ENCODE measurements around the gene WDFY1.

The WDFY1 gene

GRCh38 chr2:223853425-223853837 lies 91.7 kb downstream of the WDFY1 start:
- no peak for DNase-seq
- peaks cover 27% of the 10 kb centered on the region for H3K36me3 Mint-ChIP-seq (ENCODE audit: low read depth)
- no peak for TF ChIP-seq CTCF (IDR thresholded peaks at IDR 0.05)
- no peak overlapping the region for H3K4me3 Mint-ChIP-seq
- H3K4me1 Mint-ChIP-seq, result no peaks in the 10 kb centered on the region
- peaks cover 28% of the 10 kb centered on the region for H3K9me3 Mint-ChIP-seq
- H3K27me3 Mint-ChIP-seq (ENCODE audit: low read depth, poor library complexity), result peaks cover 8% of the 10 kb centered on the region
- H3K27ac Mint-ChIP-seq, result no peak overlapping the region

GRCh38 chr2:223852281-223852795 lies 92.8 kb downstream of the WDFY1 start:
- Mint-ChIP-seq H3K4me1 (no peaks in the 10 kb centered on the region), H3K9me3 (peaks cover 32% of the 10 kb centered on the region), H3K27me3 (ENCODE audit: low read depth, poor library complexity) (peaks cover 10% of the 10 kb centered on the region), H3K4me3 (no peak overlapping the region), H3K36me3 (ENCODE audit: low read depth) (peaks cover 35% of the 10 kb centered on the region), H3K27ac (no peak overlapping the region)
- no peak for TF ChIP-seq CTCF (IDR thresholded peaks at IDR 0.05)
- DNase-seq, result no peak

GRCh38 chr2:223847410-223847809 lies 97.7 kb downstream of the WDFY1 start:
- H3K36me3 Mint-ChIP-seq (ENCODE audit: low read depth), result peaks cover 35% of the 10 kb centered on the region
- no peak overlapping the region for H3K27ac Mint-ChIP-seq
- DNase-seq, result no peak
- TF ChIP-seq CTCF (IDR thresholded peaks at IDR 0.05), result no peak
- no peaks in the 10 kb centered on the region for H3K4me1 Mint-ChIP-seq
- H3K4me3 Mint-ChIP-seq, result no peak overlapping the region
- peaks cover 13% of the 10 kb centered on the region for H3K27me3 Mint-ChIP-seq (ENCODE audit: low read depth, poor library complexity)
- peaks cover 32% of the 10 kb centered on the region for H3K9me3 Mint-ChIP-seq

- Mint-ChIP-seq H3K4me1 (no peaks in the 10 kb centered on the region), H3K9me3 (peaks cover 32% of the 10 kb centered on the region), H3K27ac (no peak overlapping the region)
These were observed 98.6 kb downstream of the WDFY1 start for GRCh38 chr2:223846515-223846914.

GRCh38 chr2:223841436-223842190 lies 103.5 kb downstream of the WDFY1 start:
- Mint-ChIP-seq H3K27ac (no peak overlapping the region), H3K4me3 (no peak overlapping the region), H3K27me3 (ENCODE audit: low read depth, poor library complexity) (peaks cover 36% of the 10 kb centered on the region), H3K9me3 (no peaks in the 10 kb centered on the region), H3K4me1 (peaks cover 4% of the 10 kb centered on the region), H3K36me3 (ENCODE audit: low read depth) (no peaks in the 10 kb centered on the region)
- TF ChIP-seq CTCF (IDR thresholded peaks at IDR 0.05), result no peak
- no peak for DNase-seq

More at GRCh38 chr2:223846515-223846914, 98.6 kb downstream of the WDFY1 start:
- H3K36me3 Mint-ChIP-seq (ENCODE audit: low read depth), result peaks cover 35% of the 10 kb centered on the region
- TF ChIP-seq CTCF (IDR thresholded peaks at IDR 0.05), result no peak
- peaks cover 9% of the 10 kb centered on the region for H3K27me3 Mint-ChIP-seq (ENCODE audit: low read depth, poor library complexity)
- no peak for DNase-seq
- no peak overlapping the region for H3K4me3 Mint-ChIP-seq

All from nephron progenitor cell (in vitro differentiated cells).